ENCODE measurements around the gene IARS1.

GRCh38 chr9:92293075-92293354 lies 482 bp downstream of the IARS1 start:
- TF ChIP-seq CTCF (conservative IDR thresholded peaks at IDR 0.05; ENCODE audit: low read depth in 2 of 2), result no peak
- no peak for TF ChIP-seq POLR2AphosphoS5 (IDR thresholded peaks at IDR 0.05; ENCODE audit: low read depth)
- no peak for TF ChIP-seq EZH2 (IDR thresholded peaks at IDR 0.05; ENCODE audit: low read depth, unreplicated experiment)
- no peak for TF ChIP-seq EZH2phosphoT487 (IDR thresholded peaks at IDR 0.05; ENCODE audit: unreplicated experiment)
- no peak for TF ChIP-seq STAT1 (IDR thresholded peaks at IDR 0.05; ENCODE audit: unreplicated experiment)

Measured in GM23338 (cell line).